ENCODE measurements around the gene SOX10.

- TF ChIP-seq CTCF (IDR thresholded peaks at IDR 0.05; ENCODE audit: borderline replicate concordance, extremely low read depth, low read length, poor library complexity, severe bottlenecking) (no peak), EZH2 (IDR thresholded peaks at IDR 0.05; ENCODE audit: borderline replicate concordance, low read depth, low read length, severe bottlenecking) (no peak)
These were observed 10.6 kb upstream of the SOX10 start for GRCh38 chr22:37994982-37995381.
